Measurements from ENCODE around the gene KIAA1671.

Gene KIAA1671

DNA sequence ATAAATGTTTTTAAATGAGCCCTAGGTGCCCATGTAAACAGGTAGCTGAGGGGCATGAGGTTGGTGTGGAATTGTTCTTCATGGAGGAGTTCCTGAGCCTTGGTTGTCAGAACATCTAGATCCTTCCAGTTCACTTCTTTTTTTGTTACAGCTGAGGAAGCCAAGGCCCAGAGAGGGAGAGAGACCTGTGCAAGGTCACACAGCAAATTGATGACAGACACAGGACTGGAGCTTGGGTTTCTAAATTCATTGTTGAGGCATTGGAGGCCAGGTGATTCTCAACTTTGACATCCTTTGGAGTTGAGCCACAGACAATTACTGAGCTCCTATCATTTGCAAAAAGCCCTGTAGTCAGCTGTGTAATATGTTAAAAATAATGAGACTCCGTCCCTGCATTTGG lies 174.0 kb downstream of the KIAA1671 start:
- no peak for DNase-seq (ENCODE audit: low spot score)
- in situ Hi-C loops (cut with MboI; ENCODE audit: low sequenced_read_pairs, unreplicated experiment): no loop called here
- TF ChIP-seq, protein P1, sequence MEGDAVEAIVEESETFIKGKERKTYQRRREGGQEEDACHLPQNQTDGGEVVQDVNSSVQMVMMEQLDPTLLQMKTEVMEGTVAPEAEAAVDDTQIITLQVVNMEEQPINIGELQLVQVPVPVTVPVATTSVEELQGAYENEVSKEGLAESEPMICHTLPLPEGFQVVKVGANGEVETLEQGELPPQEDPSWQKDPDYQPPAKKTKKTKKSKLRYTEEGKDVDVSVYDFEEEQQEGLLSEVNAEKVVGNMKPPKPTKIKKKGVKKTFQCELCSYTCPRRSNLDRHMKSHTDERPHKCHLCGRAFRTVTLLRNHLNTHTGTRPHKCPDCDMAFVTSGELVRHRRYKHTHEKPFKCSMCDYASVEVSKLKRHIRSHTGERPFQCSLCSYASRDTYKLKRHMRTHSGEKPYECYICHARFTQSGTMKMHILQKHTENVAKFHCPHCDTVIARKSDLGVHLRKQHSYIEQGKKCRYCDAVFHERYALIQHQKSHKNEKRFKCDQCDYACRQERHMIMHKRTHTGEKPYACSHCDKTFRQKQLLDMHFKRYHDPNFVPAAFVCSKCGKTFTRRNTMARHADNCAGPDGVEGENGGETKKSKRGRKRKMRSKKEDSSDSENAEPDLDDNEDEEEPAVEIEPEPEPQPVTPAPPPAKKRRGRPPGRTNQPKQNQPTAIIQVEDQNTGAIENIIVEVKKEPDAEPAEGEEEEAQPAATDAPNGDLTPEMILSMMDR (IDR thresholded peaks at IDR 0.05; ENCODE audit: borderline replicate concordance, control extremely low read depth, extremely low read depth, insufficient read depth, missing control alignments): no peak

DNA sequence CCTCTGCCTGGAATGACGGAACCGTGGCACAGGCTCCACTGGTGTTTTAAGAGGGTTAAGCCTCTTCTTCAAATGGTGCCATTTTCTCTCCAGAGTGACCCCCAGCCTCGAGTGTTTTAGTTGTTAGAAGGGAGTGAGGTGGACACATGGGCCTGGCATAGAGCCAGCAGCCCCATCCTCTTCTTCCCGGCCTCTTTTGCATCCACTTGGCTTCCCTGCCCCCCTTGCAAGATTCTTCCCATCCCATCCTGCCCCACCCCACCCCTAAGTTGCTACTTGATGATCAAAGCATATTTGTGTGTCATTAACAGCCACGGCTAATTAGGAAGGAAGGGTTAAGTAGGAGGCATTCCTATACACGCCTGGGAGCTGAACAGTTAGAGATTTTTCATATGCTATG lies 174.8 kb downstream of the KIAA1671 start:
- no peak for DNase-seq (ENCODE audit: low spot score)
- TF ChIP-seq, protein P1 (IDR thresholded peaks at IDR 0.05; ENCODE audit: borderline replicate concordance, control extremely low read depth, extremely low read depth, insufficient read depth, missing control alignments): no peak
- in situ Hi-C loops (cut with MboI; ENCODE audit: low sequenced_read_pairs, unreplicated experiment): no loop called here

DNA sequence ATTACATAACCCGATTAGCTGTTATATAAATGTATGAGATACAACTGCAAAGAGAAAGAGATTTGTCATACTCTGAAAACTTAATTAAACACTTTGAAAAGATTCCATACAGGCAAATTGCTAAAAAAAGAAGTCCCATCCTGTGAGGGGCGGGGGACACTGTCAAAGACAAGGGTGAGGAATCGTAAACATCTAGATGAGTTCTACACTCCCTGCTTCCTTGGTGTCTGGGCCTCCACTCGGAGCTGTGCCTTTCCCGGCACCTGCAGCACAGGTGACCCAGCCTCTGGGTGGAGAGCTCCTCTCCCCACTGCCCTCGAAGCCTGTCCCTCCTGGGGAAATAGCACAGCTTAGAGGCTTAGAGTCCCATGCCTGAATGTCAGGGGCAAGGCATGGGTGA lies 177.9 kb downstream of the KIAA1671 start:
- TF ChIP-seq, protein P1 (IDR thresholded peaks at IDR 0.05; ENCODE audit: borderline replicate concordance, control extremely low read depth, extremely low read depth, insufficient read depth, missing control alignments): no peak
- in situ Hi-C loops (cut with MboI; ENCODE audit: low sequenced_read_pairs, unreplicated experiment): no loop called here
- no peak for DNase-seq (ENCODE audit: low spot score)

DNA sequence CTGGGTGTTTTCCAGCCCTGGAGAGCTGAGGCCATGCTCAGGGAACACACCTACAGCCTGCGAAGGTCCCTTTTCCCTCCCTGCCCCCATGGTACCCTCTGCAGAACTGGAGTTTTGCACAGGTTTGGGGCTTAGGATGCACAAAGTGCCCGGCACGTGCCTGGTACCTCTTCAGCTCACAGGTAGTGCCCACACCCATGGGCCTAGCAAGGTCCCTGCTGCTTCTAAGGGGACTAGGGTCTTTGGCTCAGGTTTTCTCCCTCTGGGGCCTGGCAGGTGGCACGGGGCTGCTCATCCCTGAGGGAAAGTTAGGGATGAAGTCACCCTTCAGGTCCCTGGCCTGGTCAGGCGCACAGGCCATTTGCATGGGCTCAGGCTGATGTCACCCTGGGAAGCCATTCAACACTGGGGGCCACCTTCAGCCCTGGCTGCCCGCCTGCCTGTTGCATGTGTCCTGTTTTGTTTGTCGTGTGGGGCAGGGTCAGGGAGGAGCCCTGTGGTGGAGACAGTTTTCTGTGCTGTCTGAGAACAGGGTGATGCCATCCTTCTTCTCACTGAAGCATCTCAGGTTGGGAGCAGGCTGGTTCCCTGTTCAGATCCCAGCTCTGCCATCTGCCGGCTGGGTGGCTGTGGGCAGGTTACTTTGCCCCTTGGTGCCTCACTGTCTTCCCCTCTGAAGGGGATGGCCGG lies 178.8 kb downstream of the KIAA1671 start:
- no peak for DNase-seq (ENCODE audit: low spot score)
- TF ChIP-seq, protein P1 (IDR thresholded peaks at IDR 0.05; ENCODE audit: borderline replicate concordance, control extremely low read depth, extremely low read depth, insufficient read depth, missing control alignments): no peak
- in situ Hi-C loops (cut with MboI; ENCODE audit: low sequenced_read_pairs, unreplicated experiment): no loop called here

DNA sequence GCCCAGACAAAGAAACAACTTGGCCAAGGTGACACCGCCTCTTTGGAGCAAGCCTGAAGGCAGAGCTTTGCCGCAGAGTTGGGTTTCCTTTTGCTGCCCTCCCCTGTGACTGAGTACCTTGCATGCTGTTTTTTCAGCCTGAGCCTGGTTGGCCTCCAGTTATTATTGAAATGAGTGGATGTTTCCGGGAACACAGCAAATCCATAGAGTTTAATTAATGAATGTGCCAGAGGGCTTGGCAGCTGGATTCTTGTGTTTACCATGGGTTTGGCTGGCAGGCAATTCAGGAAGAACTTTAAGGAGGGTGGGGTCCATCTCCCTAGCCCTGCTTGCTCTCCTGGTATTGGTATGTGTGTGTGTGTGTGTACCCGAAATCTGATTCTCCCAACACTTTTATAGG lies 181.5 kb downstream of the KIAA1671 start:
- TF ChIP-seq, protein P1 (IDR thresholded peaks at IDR 0.05; ENCODE audit: borderline replicate concordance, control extremely low read depth, extremely low read depth, insufficient read depth, missing control alignments): no peak
- in situ Hi-C loops (cut with MboI; ENCODE audit: low sequenced_read_pairs, unreplicated experiment): no loop called here
- DNase-seq (ENCODE audit: low spot score): no peak

DNA sequence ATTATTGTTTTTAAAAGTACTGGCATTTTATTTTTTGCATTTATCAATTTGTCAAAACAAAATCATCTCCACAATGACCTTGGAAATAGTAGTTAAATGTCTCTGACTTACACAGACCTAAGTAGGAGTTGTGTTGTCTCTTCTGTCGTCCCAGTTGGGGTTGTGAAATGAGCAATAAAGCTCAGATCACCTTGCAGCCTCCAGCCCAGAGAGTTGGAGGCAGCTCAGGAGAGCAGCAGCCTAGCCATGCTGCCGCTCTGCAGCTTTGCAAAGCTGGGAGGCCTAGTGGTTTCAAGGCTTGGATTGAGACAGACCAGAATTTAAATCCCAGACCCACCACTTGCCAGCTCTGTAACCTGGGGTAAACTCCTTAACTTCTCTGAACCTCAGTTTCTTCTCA lies 181.9 kb downstream of the KIAA1671 start:
- in situ Hi-C loops (cut with MboI; ENCODE audit: low sequenced_read_pairs, unreplicated experiment): no loop called here
- TF ChIP-seq, protein P1 (IDR thresholded peaks at IDR 0.05; ENCODE audit: borderline replicate concordance, control extremely low read depth, extremely low read depth, insufficient read depth, missing control alignments): no peak
- no peak for DNase-seq (ENCODE audit: low spot score)

All from GM13976 (cell line).